ENCODE measurements around the gene MOK.
"Not testable (repeated sequence)": the region's sequence is repeated elsewhere in the genome, so short reads cannot be mapped to it uniquely, and the experiment has no call there.

The MOK gene

DNA sequence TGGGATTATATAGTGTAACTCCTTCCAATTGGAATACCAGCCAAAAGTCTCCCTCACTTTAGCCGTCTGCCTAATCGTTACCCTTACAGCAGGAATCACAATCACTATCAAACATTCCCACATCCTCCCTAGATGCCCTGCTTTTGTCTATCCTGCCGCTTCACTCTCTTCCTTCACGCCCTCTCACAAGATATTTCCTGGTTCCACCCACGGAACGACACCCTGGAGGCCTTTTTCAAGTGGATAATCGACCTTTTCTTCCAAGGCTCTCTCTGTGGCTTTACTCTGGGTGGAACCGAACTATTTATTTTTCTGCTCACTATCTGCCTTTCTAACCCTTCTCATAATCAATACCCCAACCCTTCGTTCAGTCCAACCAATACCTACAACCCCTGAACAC lies 58.9 kb downstream of the MOK start:
- no peak for DNase-seq

GRCh38 chr14:102243795-102244194 lies 61.2 kb downstream of the MOK start:
- not testable (repeated sequence) for DNase-seq

DNA sequence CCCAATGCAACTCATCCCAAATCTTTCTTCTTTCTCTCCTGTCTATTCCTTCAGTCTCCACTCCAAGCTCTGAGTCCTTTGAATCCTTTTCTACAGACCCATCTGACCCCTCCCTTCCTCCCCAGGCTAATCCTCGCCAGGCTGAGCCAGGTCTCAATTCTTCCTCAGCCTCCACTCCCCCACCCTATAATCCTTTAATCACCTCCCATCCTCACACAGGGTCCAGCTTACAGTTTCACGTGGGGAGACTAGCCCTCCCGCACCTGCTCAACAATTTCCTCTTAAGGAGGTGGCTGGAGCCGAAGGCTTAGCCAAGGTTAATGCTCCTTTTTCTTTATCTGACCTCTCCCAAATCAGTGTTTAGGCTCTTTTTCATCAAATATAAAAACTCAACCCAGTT lies 63.8 kb downstream of the MOK start:
- no peak for DNase-seq

DNA sequence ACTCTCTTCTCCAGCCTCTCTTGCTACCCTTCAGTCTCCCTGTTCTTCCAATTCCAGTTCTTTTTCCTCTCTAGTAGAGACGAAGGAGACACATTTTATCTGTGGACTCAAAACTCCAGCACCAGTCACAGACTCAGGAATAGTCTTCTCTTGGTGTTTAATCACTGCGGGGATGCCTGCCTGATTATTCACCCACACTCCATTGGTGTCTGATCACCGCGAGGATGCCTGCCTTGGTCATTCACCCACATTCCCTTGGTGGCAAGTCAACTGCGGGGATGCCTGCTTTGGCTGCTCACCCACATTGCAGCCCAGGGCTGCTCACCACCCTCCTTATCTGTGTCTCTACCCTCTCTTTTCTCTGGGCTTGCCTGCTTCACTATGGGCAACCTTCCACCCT lies 64.5 kb downstream of the MOK start:
- DNase-seq, result not testable (repeated sequence)

GRCh38 chr14:102239231-102239630 lies 65.7 kb downstream of the MOK start:
- no peak for DNase-seq

- DNase-seq, result no peak
These were observed 66.2 kb downstream of the MOK start for GRCh38 chr14:102238766-102239165.

- DNase-seq, result no peak
These were observed 66.8 kb downstream of the MOK start for GRCh38 chr14:102238131-102238530.

DNA sequence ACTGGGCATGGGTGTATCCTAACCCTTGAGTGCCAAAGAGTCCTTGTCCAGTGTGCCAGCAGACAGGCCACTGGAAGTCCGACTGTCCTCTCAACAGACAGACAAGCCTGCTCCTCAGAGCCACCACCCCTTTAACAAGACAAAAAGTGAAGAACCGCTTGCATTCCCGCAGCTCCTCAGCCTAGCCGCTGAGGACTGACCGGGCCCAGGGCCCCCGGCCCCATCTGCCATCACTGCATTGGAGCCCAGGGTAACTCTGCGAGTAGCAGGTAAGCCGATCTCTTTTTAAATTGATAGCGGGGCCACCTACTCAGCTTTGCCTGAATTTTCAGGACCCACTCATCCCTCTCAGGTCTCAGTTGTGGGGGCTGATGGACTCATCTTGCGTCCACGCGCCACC lies 68.9 kb downstream of the MOK start:
- DNase-seq, result no peak

- DNase-seq, result peak; percentile 8 to 74 (median 48)
These were observed 69.6 kb downstream of the MOK start for GRCh38 chr14:102235275-102235897.

DNA sequence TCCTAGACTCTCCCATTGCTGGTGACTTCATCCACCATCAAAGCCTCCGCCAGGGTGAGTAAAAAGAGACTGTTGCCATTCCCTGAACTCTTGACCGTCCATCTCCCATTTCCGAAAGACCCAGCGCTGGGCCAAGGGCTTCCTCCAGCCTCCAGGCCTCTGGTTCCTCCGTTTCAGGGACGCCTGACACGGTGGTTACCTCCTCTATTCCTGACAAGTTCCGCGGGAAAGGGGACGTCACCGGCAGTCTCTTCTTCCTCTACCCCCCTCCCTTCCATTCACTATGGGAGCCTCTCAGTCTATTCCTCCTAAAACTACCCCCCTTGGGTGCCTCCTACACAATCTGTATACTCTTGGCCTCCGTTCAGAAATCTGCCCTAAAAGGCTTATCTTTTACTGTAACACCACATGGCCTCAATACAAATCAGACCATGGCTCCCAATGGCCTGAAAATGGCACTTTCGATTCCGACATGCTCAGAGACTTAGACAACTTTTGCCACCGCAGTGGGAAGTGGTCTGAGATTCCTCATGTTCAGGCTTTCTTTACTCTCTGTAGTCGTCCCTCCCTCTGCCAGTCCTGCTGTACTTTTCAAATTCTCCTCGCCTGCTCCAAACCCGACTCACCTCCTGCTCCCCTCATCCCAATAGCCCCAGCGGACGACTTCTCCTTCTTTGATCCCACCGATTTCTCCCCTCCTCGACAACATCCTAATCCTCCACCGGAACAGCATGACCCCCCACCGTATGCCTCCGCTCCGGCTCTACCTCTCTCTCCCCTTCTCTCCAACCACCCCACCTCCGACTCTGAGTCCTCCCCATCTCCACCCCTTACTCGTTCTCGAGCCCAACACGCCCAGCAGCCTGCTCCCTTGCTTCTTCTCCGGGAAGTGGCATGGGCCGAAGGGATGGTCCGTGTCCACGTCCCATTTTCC lies 70.4 kb downstream of the MOK start:
- DNase-seq, result no peak

- no peak for DNase-seq
These were observed 71.9 kb downstream of the MOK start for GRCh38 chr14:102233081-102233480.

DNA sequence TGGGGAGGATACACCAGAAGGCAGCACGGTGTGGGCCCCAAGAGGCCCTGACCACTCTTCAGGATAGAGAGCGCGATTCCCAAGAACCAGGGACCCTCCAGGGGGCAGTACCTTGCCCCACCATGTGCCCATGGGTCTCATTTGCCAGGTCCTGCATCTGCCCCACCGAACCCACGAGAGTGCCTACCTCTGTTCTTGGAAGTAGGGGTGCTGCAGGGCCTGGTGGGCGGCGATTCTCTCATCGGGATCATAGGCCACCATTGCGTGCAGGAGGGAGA lies 72.7 kb downstream of the MOK start:
- no peak for DNase-seq

DNA sequence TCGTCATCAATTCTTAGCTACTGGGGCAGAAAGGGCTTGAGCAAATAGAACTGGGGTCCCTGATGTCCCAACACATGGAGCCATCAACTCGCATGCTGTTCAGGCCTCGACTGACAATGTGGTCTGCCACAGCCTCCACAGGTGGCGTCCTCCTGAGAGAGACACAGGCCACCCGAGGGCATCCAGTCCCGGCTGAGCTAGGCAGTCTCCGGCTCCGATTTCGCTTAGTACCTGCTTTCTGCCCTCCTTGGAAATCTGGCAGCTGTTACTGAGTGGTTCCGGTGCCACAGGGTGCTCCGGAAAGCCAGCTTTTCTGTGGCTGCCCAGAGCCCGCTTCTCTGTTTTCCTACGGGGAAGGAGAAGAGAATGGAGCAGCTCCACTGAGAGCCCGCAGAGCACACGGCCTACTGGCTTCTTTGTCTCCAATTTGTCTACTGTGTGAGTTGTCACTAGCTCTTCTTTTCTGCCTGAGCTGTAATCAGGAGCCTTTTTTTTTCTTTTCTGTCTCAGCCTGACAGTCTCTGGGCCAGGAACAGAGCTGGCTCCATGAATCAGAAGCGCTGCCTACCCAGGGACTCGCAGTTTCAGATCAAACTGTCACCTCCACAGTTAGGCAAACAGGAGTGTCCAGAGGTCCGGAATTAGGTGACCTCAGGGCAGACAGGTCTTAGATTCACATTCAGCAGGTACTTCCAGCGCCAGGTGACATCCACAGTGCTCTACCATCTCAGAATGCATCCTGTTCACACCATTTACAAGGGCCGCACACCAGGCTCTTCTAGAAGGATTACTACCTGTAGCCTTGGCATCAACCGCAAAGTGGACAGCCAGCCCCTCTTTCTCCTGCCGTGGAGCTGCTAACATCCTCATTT lies 73.3 kb downstream of the MOK start:
- no peak for DNase-seq

DNA sequence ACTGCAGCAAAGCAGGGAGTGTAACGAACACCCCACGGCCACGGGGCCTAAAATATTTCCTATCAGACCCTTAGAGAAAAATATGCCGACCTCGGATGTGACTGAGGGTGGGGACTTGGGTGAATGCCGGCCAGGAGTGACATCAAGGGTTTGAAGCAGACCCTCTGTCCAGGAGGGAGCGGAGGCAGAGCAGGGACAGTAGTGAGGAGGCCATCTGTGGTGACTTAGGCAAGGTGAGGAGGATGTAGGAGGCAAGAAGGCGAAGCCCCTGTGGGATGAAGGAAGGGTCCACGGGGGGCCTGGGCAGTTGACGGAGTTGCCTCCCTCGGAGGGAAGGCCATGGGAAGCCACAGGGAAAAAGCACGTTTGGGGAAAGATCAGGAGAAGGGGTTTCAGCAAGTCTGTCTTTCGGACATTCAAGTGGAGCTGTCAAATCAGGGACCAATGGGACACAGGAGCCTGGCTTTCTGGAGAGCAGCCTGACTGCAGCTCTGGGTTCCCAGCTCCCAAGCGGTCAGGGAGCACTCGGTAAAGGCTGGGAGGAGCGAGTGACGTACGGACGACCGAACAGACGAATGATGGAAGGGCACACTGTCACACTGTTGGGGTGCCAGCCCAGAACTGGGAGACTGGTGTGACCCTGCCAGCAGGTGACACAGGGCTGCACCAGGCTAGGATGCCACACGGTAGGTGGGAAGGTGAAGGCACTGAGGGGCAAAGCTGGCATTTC lies 74.3 kb downstream of the MOK start:
- DNase-seq, result no peak

DNA sequence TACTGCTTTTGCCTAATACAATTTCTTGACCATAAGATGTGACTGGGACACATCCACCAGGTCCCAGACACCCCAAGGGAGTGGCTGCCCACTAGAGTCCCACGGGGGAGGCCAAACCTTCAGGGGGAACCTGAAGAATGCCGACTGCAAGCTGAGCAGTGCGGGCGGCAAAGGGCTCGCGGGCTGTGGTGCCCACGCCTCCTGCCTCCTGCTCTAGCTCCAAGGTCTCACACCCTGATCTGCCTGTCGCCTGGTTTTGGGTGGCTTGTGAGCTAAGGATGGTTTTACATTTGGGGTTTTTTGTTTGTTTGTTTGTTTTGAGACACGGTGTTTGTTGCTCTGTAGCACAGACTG lies 75.2 kb downstream of the MOK start:
- DNase-seq, result no peak

- DNase-seq, result no peak
These were observed 75.8 kb downstream of the MOK start for GRCh38 chr14:102229071-102229738.

DNA sequence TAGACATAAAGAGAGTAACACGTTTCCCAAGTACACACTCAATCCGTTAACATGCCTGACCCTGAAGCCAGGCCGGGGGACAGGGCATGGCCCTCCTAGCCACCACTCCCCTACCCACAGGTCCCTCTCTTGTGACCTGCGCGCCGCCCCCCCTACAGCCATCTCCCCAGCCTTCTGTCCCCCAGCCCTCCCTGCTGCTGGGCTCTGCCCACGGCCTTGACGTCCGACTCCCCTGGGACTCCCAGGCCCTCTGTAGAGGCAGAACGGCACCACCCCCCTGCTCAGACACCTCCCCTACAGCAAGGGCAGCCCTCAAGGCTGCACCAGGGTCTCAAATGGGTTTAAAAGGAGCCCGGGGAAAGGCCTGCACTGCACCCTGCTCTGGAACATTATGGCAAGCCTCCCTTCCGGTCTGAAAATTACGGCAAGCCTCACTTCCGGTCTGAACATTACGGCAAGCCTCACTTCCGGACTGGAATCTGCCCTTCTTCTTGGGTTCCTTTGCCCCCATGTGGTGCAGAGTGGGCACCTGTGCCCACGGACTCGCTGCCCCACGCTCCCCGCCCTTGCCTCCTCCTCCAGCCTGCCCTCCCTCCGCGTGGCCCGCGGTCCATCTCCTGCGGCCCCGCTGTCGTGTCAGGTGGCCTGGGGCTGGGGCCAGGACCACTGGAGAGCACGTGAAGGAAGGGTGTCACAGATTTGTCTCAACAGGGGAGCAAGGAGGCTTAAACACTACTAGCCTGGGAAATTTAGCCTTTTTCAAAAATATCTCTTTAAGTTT lies 77.6 kb downstream of the MOK start:
- DNase-seq, result no peak

GRCh38 chr14:102226356-102227125 lies 78.4 kb downstream of the MOK start:
- no peak for DNase-seq

DNA sequence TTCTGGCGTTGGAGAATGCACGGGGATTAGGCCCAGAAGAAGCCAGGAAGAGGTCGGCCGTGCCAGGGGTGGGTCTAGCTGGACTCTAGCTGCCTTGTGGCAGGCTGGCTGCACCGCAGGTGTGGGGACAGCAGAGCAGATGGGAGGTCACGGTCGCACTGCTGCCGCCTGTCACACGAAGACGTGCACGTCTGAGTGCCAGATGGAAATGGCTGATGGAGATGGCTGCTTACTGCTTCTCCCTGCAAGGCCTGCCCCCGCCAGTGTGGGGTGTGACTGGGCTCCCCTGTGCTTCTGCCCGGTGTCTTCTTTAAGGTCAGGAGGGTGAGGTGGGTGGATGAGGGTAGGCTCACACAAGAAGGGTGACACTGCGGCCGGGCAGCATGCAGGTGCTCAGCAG lies 79.0 kb downstream of the MOK start:
- no peak for DNase-seq

DNA sequence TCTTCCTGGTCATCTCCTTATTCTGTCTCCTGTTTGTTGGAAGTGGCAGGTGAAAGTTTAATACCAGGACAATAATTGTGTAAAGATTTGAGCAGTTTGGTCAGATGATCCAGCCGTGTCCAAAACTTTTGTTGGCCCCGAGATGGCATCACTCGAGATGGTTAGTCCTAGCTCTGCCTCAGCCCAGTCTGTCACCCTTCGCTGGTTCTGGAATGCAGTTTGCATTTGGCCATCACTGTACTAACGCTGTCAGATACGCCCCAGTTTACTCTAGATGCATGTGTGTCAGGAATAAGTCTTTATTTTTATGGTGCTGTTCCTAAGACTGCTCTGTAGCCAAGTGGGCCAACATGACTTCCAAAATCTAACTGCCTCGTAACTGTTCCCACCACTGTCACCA lies 79.6 kb downstream of the MOK start:
- no peak for DNase-seq

DNA sequence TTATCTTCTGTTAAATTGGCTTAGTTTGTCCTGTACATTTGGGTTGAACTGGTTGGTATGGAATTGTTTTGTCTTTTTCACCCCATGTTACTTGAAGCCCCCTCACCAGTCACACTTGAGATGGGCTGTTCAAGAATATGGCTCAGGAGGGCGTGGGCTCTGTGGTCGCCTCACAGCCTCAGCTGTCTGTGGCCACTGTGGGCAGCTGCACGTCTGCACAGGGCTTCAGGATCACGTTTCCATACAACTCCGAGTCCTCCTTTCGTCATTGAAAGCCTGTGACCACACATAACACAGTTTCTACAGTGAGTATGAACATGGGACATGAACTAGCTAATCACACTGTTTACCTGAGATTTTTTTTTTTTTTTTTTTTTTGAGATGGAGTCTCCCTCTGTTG lies 81.3 kb downstream of the MOK start:
- DNase-seq, result no peak

Data from activated naive CD4-positive, alpha-beta T cell (primary cell).